NCI-H2029 treated with DMSO at 0.1 percent for 48 hours (cell line): ENCODE measurements around the gene SYNE2.
"Not testable (repeated sequence)": the region's sequence is repeated elsewhere in the genome, so short reads cannot be mapped to it uniquely, and the experiment has no call there.

Experiments
- DNase-seq: peaks from one replicate; lab custom pipeline; 2025; lab: John Stamatoyannopoulos, UW

The SYNE2 gene

DNA sequence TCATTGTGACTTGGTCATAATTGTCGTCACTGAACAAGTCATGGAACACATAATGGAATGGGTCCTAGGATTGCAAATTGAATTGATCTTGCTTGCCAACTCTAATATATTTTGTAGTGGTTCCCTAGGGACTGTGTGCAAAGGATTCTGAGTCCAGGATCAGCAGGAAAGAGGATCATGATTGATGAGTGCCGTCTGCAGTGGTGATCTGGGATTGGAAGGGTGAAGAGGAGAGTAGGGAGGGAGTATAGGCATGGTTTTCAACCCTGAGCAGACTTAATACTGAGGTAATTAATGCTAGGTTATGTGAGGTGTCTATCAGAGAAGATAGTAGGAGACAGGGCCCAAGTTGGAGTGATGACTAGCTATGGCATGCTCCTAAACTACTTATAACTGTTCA is 272.5 kb downstream of the SYNE2 start:
- no peak for DNase-seq

DNA sequence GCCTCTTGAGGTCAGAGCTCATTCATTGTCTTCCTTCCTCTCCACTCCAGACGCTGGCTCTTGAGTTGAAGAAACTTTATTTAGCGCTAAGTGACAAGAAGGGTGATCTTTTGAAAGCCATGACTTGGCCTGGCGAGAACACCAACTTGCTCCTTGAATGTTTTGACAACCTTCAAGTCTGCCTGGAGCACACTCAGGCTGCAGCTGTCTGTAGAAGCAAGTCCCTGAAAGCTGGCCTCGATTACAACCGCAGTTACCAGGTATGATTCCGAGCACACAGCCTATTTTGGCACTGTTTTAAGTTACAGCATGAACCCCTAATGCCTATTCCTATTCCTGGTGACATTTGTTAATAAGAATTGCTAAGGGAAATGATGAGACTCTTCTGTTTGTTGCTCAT is 273.7 kb downstream of the SYNE2 start:
- DNase-seq = no peak

- no peak for DNase-seq
These were observed 285.0 kb downstream of the SYNE2 start for GRCh38 chr14:64137657-64138290.

- no peak for DNase-seq
These were observed 294.5 kb downstream of the SYNE2 start for GRCh38 chr14:64147126-64147790.

- DNase-seq = no peak
These were observed 297.1 kb downstream of the SYNE2 start for GRCh38 chr14:64149921-64150320.

- DNase-seq = no peak
These were observed 305.8 kb downstream of the SYNE2 start for GRCh38 chr14:64158608-64159007.

GRCh38 chr14:64159588-64159987 is 306.8 kb downstream of the SYNE2 start:
- DNase-seq = no peak

DNA sequence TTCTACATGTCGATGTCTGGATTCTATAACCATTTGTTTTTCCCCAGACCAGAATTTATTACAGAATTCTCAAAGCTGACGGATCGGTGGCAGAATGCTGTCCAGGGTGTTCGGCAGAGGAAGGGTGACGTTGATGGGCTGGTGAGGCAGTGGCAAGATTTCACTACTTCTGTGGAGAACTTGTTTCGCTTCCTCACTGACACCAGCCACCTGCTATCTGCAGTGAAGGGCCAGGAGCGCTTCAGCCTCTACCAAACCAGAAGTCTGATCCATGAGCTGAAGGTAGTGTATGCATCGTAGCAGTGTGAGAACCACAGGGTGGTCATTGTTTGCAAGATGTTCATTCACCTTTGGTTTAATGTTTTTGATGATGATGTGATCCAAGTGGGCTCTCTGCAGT is 317.4 kb downstream of the SYNE2 start:
- DNase-seq = no peak

- DNase-seq = no peak
These were observed 322.3 kb downstream of the SYNE2 start for GRCh38 chr14:64174922-64175782.

- DNase-seq = no peak
These were observed 323.5 kb downstream of the SYNE2 start for GRCh38 chr14:64176330-64176729.

- DNase-seq = no peak
These were observed 326.0 kb downstream of the SYNE2 start for GRCh38 chr14:64178814-64179213.

DNA sequence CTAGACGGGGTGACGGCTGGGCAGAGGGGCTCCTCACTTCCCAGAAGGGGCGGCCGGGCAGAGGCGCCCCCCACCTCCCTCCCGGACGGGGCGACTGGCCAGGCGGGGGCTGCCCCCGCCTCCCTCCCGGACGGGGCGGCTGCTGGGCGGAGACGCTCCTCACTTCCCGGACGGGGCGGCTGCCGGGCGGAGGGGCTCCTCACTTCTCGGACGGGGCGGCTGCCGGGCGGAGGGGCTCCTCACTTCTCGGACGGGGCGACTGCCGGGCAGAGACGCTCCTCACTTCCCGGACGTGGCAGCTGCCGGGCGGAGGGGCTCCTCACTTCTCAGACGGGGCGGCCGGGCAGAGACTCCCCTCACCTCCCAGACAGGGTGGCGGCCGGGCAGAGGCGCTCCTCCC is 330.1 kb downstream of the SYNE2 start:
- not testable (repeated sequence) for DNase-seq

- DNase-seq = no peak
These were observed 331.4 kb downstream of the SYNE2 start for GRCh38 chr14:64184103-64184729.

GRCh38 chr14:64185184-64185583 is 332.4 kb downstream of the SYNE2 start:
- no peak for DNase-seq

DNA sequence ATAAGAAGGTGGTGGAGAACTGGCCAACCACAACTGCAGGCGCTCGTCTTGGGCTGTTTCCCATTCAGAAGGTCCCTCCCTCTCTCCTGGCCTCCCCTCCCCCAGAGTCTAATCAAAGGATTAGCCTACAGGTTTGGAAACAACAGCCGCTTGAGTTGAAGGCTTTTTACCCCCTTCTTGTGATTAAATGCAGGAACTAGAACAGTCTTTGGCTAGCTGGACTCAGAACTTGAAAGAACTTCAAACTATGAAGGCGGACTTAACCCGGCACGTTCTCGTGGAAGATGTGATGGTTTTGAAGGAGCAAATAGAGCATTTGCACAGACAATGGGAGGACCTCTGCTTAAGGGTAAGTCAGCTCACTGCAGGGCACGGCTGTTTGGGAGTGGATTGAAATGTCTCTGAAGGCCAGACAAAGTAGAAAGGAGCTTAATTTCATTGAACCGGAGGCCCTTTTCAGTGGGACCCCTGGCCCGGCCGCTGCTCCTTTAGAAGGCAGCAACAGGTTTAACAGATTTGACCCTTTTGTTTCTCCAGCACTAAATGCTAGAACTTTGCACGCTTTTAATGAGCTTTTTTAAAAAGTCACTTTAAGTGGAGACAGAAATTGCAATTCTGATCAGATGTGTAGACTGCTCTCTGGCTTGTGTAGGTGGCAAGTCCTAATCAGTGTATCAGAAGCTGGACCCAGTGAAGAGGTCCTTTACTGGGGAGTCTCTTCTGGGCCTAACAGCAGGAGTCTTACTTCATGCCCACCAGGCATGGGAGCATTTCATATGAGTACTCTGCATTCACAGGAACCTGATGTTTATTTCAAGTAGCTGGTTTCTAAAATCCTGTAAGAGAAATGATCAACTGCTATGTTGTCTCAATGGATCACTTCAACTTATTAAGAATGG is 333.7 kb downstream of the SYNE2 start:
- DNase-seq = no peak

DNA sequence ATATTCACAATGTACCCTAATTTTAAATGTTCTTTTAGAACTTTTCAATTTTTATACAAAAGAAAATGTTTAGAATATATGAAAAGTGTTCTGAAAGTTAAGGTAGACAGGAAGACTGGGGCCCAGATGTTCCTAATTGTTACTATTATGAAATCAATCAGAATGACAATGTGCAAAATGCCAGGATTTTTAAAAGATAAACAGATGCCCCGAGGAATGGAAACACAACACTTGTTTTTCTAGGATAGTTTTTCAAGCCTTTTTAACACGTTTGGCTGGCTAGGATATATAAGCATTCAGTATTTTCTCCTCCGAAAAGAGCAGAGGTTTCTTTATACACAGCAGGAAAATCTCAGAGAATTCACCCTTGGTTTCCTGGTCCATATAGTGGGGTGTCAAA is 334.5 kb downstream of the SYNE2 start:
- no peak for DNase-seq

DNA sequence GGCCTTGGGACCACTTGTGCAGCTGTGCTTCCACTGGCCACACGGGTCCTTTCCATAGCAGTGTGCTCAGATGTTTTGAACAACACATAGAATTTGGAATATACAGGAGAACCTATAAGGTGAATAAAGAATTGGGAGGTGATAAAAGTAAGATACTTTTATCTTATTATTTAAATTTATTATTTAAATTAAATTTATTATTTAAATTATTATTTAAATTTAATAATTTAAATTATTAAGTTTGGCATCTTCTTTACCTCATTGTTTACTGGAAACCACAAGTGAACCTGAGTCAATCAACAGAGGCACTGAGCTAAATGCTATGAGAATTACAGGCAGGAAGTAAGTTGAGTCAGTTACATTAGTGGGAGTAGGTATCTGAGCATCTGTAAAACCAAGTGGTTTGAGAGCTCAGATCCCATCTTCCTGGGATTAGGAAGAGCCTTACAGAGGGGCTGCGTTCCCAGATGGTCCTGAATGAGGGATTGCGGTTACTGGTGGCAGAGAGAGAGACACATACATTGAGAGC is 338.2 kb downstream of the SYNE2 start:
- no peak for DNase-seq

GRCh38 chr14:64191756-64192155 is 339.0 kb downstream of the SYNE2 start:
- DNase-seq = no peak

- DNase-seq = no peak
These were observed 341.0 kb downstream of the SYNE2 start for GRCh38 chr14:64193821-64194220.

DNA sequence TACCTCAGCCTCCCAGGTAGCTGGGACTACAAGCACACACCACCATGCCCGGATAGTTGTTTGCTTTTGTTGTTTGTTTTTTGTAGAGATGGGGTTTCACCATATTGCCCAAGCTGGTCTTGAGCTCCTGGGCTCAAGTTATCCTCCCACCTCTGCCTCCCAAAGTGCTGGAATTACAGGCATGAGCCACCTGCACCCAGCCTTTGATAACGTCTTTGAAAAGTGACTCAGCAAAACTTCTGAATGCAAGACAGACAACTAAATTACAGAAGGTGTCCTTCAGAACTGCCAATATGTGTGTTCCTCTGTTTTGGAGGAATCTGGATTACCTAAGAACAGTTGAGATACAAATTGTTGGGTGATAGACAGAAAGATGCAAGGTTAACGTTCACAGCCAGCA is 341.6 kb downstream of the SYNE2 start:
- DNase-seq = no peak

DNA sequence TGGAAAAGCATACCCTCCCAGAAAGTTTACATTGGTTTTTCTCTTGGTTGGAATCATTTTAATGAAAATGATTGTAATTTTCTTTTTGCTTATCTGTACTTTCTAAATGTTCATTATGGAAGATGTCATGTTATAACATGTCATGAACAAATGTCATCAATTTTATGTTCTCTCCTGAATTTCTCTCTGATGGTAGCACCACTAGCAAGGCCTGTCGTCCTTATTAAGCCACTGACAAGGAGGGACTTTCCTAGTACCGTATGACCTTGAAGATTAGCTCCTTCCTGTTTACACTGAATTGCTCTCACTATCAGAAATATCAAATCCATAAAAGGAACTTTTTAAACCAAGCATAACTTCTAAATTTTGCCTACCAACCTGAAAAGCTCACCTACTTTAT is 342.4 kb downstream of the SYNE2 start:
- no peak for DNase-seq
